ENCODE results near the gene PA2G4.

The PA2G4 gene

DNA sequence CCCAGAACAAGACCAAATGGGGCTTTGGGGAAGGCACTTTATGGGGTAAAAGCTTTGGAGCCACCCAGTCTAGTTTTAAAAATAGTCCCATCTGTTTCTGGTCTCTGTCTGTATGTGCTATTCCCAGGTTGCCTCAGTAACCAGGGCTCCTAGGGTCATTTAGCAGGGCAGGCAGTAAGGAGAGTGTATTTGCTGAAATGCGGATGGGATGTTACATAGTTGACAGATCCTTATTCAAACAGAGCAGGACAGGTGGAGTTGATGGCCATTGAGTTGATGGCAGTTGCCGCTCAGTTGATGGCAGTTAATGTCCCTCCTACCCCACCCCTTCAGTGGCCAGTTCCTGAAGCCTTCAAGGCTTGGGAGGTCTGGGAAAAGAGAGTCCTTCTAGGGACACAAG, 18.3 kb downstream of the PA2G4 start:
- Histone ChIP-seq H3K9me3 (ENCODE audit: insufficient read depth, low read depth, low read length) (no peaks in the 10 kb centered on the region), H4K91ac (ENCODE audit: low read depth, low read length) (no peak overlapping the region), H3K4me3 (ENCODE audit: low read depth, low read length) (no peak overlapping the region), H3K9ac (ENCODE audit: low read length) (no peak overlapping the region), H2AK5ac (ENCODE audit: low read length) (no peak overlapping the region), H3K4me2 (ENCODE audit: low read length) (no peak overlapping the region), H2BK120ac (ENCODE audit: insufficient read depth, low read length, poor library complexity) (no peak overlapping the region), H4K8ac (ENCODE audit: low read depth, low read length) (no peak overlapping the region), H2AFZ (ENCODE audit: insufficient read depth, low read length, poor library complexity) (no peak overlapping the region), H2BK12ac (ENCODE audit: low read length) (no peak overlapping the region), H3K4ac (ENCODE audit: low read depth, low read length) (no peak overlapping the region), H3K79me2 (ENCODE audit: control insufficient read depth, insufficient read depth, low read length, poor library complexity) (peaks cover 3% of the 10 kb centered on the region), H3K27ac (ENCODE audit: low read depth, low read length) (no peak overlapping the region), H3K27me3 (ENCODE audit: insufficient read depth, low read length) (no peaks in the 10 kb centered on the region), H3K4me1 (ENCODE audit: control insufficient read depth in 1 of 2, insufficient read depth in 2 of 2, low read length in 2 of 2) (peaks cover 6 to 10% of the 10 kb centered on the region in 2 experiments), H2BK5ac (ENCODE audit: low read depth, low read length, poor library complexity) (no peak overlapping the region), H3K79me1 (ENCODE audit: low read length) (peaks cover 3% of the 10 kb centered on the region), H3K14ac (ENCODE audit: low read length) (no peak overlapping the region), H3K36me3 (ENCODE audit: control insufficient read depth in 1 of 2, insufficient read depth in 2 of 2, low read length in 2 of 2) (peaks cover 7 to 12% of the 10 kb centered on the region in 2 experiments), H3K18ac (ENCODE audit: low read length) (no peak overlapping the region), H4K12ac (ENCODE audit: low read depth, low read length) (no peak overlapping the region), H3K23ac (ENCODE audit: low read length) (no peak overlapping the region)
- DNase-seq = no peak
- WGBS (ENCODE audit: extremely low coverage, insufficient coverage, insufficient read length) = no CpG with 5 or more reads among the region's 2 CpGs

DNA sequence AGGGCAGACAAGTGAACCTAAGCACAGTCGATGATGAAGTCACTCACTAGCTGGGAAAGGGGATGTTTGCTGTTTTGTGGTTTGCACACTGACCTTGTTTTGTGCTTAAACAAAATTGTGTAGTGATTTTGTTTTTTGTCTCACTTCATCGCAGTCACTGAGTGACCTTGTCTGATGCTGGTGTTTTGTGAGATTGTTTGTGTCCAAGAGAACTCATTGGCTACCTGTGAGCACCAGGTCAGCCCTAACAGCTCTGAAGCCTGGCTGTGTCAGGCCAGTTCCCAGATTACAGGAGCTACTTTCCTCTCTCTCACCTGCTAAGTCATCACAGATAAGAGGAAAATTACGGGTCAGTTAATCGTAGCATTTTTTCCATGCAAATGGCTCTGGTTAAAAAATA, 19.8 kb downstream of the PA2G4 start:
- Histone ChIP-seq H3K23ac (ENCODE audit: low read length) (no peak overlapping the region), H2BK12ac (ENCODE audit: low read length) (no peak overlapping the region)
- no CpG with 5 or more reads among the region's 4 CpGs for WGBS (ENCODE audit: extremely low coverage, insufficient coverage, insufficient read length)

DNA sequence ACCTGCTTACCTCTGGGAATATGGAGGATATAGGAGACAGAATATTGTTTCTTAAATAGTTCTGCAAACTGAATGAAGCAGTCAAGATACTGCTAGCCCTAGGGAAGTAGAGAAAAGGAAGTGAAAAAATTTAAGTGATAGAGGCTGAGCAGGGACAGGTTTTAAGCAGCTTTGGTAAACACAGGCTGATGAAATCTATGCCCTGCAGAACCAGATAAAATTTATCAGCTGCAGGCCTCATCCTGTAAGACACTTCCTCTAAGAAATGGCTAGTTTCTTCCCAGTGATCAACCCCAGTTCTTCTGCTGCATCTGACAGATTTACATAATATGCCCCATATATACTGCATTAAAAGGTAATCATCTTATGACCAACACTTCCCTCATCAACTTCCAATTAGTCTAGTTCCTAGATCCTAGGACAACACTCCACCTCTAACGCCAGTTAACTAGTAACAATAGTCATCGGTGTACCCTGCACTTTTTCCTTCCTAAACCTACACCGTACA, 22.4 kb downstream of the PA2G4 start:
- no peak overlapping the region for H4K8ac ChIP-seq (ENCODE audit: low read depth, low read length)
- WGBS (ENCODE audit: extremely low coverage, insufficient coverage, insufficient read length) = no CpG with 5 or more reads among the region's 3 CpGs
- no peak overlapping the region for H3K27ac ChIP-seq (ENCODE audit: low read depth, low read length)

More for the DNA sequence above, 19.8 kb downstream of the PA2G4 start:
- Histone ChIP-seq H4K12ac (ENCODE audit: low read depth, low read length) (no peak overlapping the region), H3K9ac (ENCODE audit: low read length) (no peak overlapping the region), H4K8ac (ENCODE audit: low read depth, low read length) (no peak overlapping the region), H3K27ac (ENCODE audit: low read depth, low read length) (no peak overlapping the region), H2BK120ac (ENCODE audit: insufficient read depth, low read length, poor library complexity) (no peak overlapping the region), H3K4me1 (ENCODE audit: control insufficient read depth in 1 of 2, insufficient read depth in 2 of 2, low read length in 2 of 2) (peaks cover 5 to 7% of the 10 kb centered on the region in 2 experiments), H3K4me2 (ENCODE audit: low read length) (no peak overlapping the region), H3K4ac (ENCODE audit: low read depth, low read length) (no peak overlapping the region), H3K4me3 (ENCODE audit: low read depth, low read length) (no peak overlapping the region), H3K79me2 (ENCODE audit: control insufficient read depth, insufficient read depth, low read length, poor library complexity) (peaks cover 7% of the 10 kb centered on the region), H3K27me3 (ENCODE audit: insufficient read depth, low read length) (no peaks in the 10 kb centered on the region), H3K14ac (ENCODE audit: low read length) (no peak overlapping the region), H2AFZ (ENCODE audit: insufficient read depth, low read length, poor library complexity) (no peak overlapping the region), H3K9me3 (ENCODE audit: insufficient read depth, low read depth, low read length) (no peaks in the 10 kb centered on the region), H2BK5ac (ENCODE audit: low read depth, low read length, poor library complexity) (no peak overlapping the region), H2AK5ac (ENCODE audit: low read length) (no peak overlapping the region), H3K36me3 (ENCODE audit: control insufficient read depth in 1 of 2, insufficient read depth in 2 of 2, low read length in 2 of 2) (peaks cover 7 to 12% of the 10 kb centered on the region in 2 experiments), H3K18ac (ENCODE audit: low read length) (no peak overlapping the region), H4K91ac (ENCODE audit: low read depth, low read length) (no peak overlapping the region), H3K79me1 (ENCODE audit: low read length) (peaks cover 9% of the 10 kb centered on the region)
- no peak for DNase-seq

DNA sequence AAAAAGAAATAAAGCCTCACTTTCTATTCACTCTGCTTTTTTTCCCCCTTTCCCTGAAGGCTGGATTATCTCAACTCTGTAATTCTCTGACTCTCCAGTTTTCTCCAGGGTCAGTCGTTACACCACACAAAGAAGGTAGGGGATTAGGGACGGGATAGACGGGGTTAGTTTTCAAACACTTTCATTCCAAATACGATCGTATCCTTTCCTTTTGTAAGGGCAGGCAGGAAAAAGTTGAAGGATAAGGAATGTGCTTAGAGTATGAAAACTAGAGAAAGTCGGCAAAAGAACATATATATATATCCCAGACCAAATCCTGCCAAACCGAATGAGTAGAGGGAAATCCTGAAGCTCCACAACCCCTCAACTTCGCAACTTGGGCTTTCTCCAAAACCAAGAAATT, 23.1 kb downstream of the PA2G4 start:
- Histone ChIP-seq H2AK5ac (ENCODE audit: low read length) (no peak overlapping the region), H4K91ac (ENCODE audit: low read depth, low read length) (no peak overlapping the region), H2BK12ac (ENCODE audit: low read length) (no peak overlapping the region), H3K14ac (ENCODE audit: low read length) (no peak overlapping the region), H3K4me3 (ENCODE audit: low read depth, low read length) (no peak overlapping the region), H3K4ac (ENCODE audit: low read depth, low read length) (no peak overlapping the region), H3K27me3 (ENCODE audit: insufficient read depth, low read length) (no peaks in the 10 kb centered on the region), H3K4me1 (ENCODE audit: control insufficient read depth in 1 of 2, insufficient read depth in 2 of 2, low read length in 2 of 2) (peaks cover 11 to 12% of the 10 kb centered on the region in 2 experiments), H3K9me3 (ENCODE audit: insufficient read depth, low read depth, low read length) (no peaks in the 10 kb centered on the region), H3K36me3 (ENCODE audit: control insufficient read depth in 1 of 2, insufficient read depth in 2 of 2, low read length in 2 of 2) (peaks cover 14 to 23% of the 10 kb centered on the region in 2 experiments), H4K8ac (ENCODE audit: low read depth, low read length) (no peak overlapping the region), H2AFZ (ENCODE audit: insufficient read depth, low read length, poor library complexity) (no peak overlapping the region), H3K9ac (ENCODE audit: low read length) (no peak overlapping the region), H3K79me1 (ENCODE audit: low read length) (peaks cover 9% of the 10 kb centered on the region), H3K4me2 (ENCODE audit: low read length) (peak overlapping the region; percentile 62), H3K27ac (ENCODE audit: low read depth, low read length) (peak overlapping the region; percentile 18), H3K18ac (ENCODE audit: low read length) (no peak overlapping the region), H2BK120ac (ENCODE audit: insufficient read depth, low read length, poor library complexity) (no peak overlapping the region), H3K23ac (ENCODE audit: low read length) (no peak overlapping the region), H2BK5ac (ENCODE audit: low read depth, low read length, poor library complexity) (no peak overlapping the region), H4K12ac (ENCODE audit: low read depth, low read length) (no peak overlapping the region), H3K79me2 (ENCODE audit: control insufficient read depth, insufficient read depth, low read length, poor library complexity) (peaks cover 7% of the 10 kb centered on the region)
- no CpG with 5 or more reads among the region's 8 CpGs for WGBS (ENCODE audit: extremely low coverage, insufficient coverage, insufficient read length)
- no peak for DNase-seq

More for the DNA sequence above, 22.4 kb downstream of the PA2G4 start:
- no peak overlapping the region for H2BK120ac ChIP-seq (ENCODE audit: insufficient read depth, low read length, poor library complexity)
- H3K9me3 ChIP-seq (ENCODE audit: insufficient read depth, low read depth, low read length) = no peaks in the 10 kb centered on the region
- H4K12ac ChIP-seq (ENCODE audit: low read depth, low read length) = no peak overlapping the region
- no peak overlapping the region for H3K4ac ChIP-seq (ENCODE audit: low read depth, low read length)
- H3K4me2 ChIP-seq (ENCODE audit: low read length) = no peak overlapping the region
- H3K23ac ChIP-seq (ENCODE audit: low read length) = no peak overlapping the region
- H3K79me1 ChIP-seq (ENCODE audit: low read length) = peaks cover 9% of the 10 kb centered on the region
- H3K18ac ChIP-seq (ENCODE audit: low read length) = no peak overlapping the region
- H4K91ac ChIP-seq (ENCODE audit: low read depth, low read length) = no peak overlapping the region
- H2BK12ac ChIP-seq (ENCODE audit: low read length) = no peak overlapping the region
- H3K4me1 ChIP-seq (ENCODE audit: control insufficient read depth in 1 of 2, insufficient read depth in 2 of 2, low read length in 2 of 2) = peaks cover 11 to 12% of the 10 kb centered on the region in 2 experiments
- no peak overlapping the region for H3K4me3 ChIP-seq (ENCODE audit: low read depth, low read length)
- H3K9ac ChIP-seq (ENCODE audit: low read length) = no peak overlapping the region
- no peak overlapping the region for H3K14ac ChIP-seq (ENCODE audit: low read length)
- H3K79me2 ChIP-seq (ENCODE audit: control insufficient read depth, insufficient read depth, low read length, poor library complexity) = peaks cover 7% of the 10 kb centered on the region
- no peak overlapping the region for H2AFZ ChIP-seq (ENCODE audit: insufficient read depth, low read length, poor library complexity)
- DNase-seq = no peak
- no peak overlapping the region for H2AK5ac ChIP-seq (ENCODE audit: low read length)
- H2BK5ac ChIP-seq (ENCODE audit: low read depth, low read length, poor library complexity) = no peak overlapping the region
- H3K36me3 ChIP-seq (ENCODE audit: control insufficient read depth in 1 of 2, insufficient read depth in 2 of 2, low read length in 2 of 2) = peaks cover 9 to 16% of the 10 kb centered on the region in 2 experiments
- H3K27me3 ChIP-seq (ENCODE audit: insufficient read depth, low read length) = no peaks in the 10 kb centered on the region

Measured in trophoblast cell (in vitro differentiated cells and primary cell).